HCT116 (cell line): Measurements from ENCODE around the gene GALNT11.

Experiments used
- CTCF ChIP-seq, 3 experiments: fragments of 200-600 bp in 1 of 3; sonication (generic) in 1 of 3; IDR thresholded peaks in 2 of 3; conservative IDR thresholded peaks in 1 of 3; 2 replicates each; pipeline ENCODE4 v1.5.1; 2012 to 2017; ENCODE audit warnings: low read depth in 2 of 3, low read length in 2 of 3, antibody characterized with exemption in 1 of 3, borderline replicate concordance in 1 of 3, control low read depth in 1 of 3, mild to moderate bottlenecking in 1 of 3, mixed read lengths in 1 of 3, mixed run types in 1 of 3, moderate library complexity in 1 of 3; ENCODE audit not compliant: insufficient read depth in 1 of 3
- EZH2 ChIP-seq: fragments of 200-600 bp; sonication (generic); IDR thresholded peaks from 2 replicates; pipeline ENCODE4 v1.6.1; 2017; ENCODE audit warnings: antibody characterized with exemption, mixed run types
- EZH2phosphoT487 ChIP-seq: fragments of 200-600 bp; IDR thresholded peaks from 2 replicates; pipeline ENCODE4 v1.6.1; 2018; ENCODE audit warnings: antibody characterized with exemption, borderline replicate concordance
- JUND ChIP-seq: IDR thresholded peaks from 2 replicates; pipeline ENCODE4 v1.6.1; 2012
- POLR2A ChIP-seq: IDR thresholded peaks from 2 replicates; pipeline ENCODE4 v1.7.0; 2011; ENCODE audit warnings: borderline replicate concordance; ENCODE audit not compliant: insufficient read depth, insufficient read length; ENCODE audit errors: extremely low read depth
- RAD21 ChIP-seq: IDR thresholded peaks from 2 replicates; pipeline ENCODE4 v1.6.1; 2012; ENCODE audit warnings: low read depth, mild to moderate bottlenecking
- SIN3A ChIP-seq: IDR thresholded peaks from 2 replicates; pipeline ENCODE4 v1.6.1; 2012; ENCODE audit warnings: low read depth
- SRF ChIP-seq: IDR thresholded peaks from 2 replicates; pipeline ENCODE4 v1.6.1; 2012; ENCODE audit warnings: low read depth
- ZNF274 ChIP-seq: fragments of 200-500 bp; sonication (Bioruptor generic); IDR thresholded peaks from 2 replicates; pipeline ENCODE4 v1.6.1; 2014; ENCODE audit warnings: mild to moderate bottlenecking, low read depth, low read length, inconsistent platforms
- TF ChIP-seq, protein P1 (sequence below): IDR thresholded peaks from 2 replicates; pipeline ENCODE4 v1.6.1; 2011; ENCODE audit warnings: mild to moderate bottlenecking, low read length, moderate library complexity; ENCODE audit not compliant: insufficient replicate concordance; ENCODE audit errors: extremely low read depth
- TF ChIP-seq, protein P2 (sequence below): IDR thresholded peaks from 2 replicates; pipeline ENCODE4 v1.6.1; 2012

GRCh38 chr7:152035817-152036216, 10.3 kb downstream of the GALNT11 start:
- TF ChIP-seq JUND (no peak), POLR2A (no peak), CTCF (IDR thresholded peaks at IDR 0.05 in 2 of 3, conservative IDR thresholded peaks at IDR 0.05 in 1 of 3; ENCODE audit: borderline replicate concordance in 1 of 3, insufficient read depth in 1 of 3, low read depth in 2 of 3, low read length in 2 of 3) (no peak), RAD21 (no peak), EZH2phosphoT487 (no peak), ZNF274 (no peak), EZH2 (no peak), SRF (no peak), SIN3A (no peak)
- TF ChIP-seq, protein P1, sequence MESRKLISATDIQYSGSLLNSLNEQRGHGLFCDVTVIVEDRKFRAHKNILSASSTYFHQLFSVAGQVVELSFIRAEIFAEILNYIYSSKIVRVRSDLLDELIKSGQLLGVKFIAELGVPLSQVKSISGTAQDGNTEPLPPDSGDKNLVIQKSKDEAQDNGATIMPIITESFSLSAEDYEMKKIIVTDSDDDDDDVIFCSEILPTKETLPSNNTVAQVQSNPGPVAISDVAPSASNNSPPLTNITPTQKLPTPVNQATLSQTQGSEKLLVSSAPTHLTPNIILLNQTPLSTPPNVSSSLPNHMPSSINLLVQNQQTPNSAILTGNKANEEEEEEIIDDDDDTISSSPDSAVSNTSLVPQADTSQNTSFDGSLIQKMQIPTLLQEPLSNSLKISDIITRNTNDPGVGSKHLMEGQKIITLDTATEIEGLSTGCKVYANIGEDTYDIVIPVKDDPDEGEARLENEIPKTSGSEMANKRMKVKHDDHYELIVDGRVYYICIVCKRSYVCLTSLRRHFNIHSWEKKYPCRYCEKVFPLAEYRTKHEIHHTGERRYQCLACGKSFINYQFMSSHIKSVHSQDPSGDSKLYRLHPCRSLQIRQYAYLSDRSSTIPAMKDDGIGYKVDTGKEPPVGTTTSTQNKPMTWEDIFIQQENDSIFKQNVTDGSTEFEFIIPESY = no peak
- TF ChIP-seq, protein P2, sequence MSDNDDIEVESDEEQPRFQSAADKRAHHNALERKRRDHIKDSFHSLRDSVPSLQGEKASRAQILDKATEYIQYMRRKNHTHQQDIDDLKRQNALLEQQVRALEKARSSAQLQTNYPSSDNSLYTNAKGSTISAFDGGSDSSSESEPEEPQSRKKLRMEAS = no peak
